ENCODE data around the gene NAE1. TPM values are rescaled to one million over a fixed set of nuclear protein-coding genes. Genes with fewer than 3 reads are reported as not detected.
"Not testable (repeated sequence)": the region's sequence is repeated elsewhere in the genome, so short reads cannot be mapped to it uniquely, and the experiment has no call there.

The NAE1 gene
- polyA plus RNA-seq, 1 donor, result 36.5 TPM

- DNase-seq, result no peak
Measured at GRCh38 chr16:66801320-66802105, 29.3 kb downstream of the NAE1 start, which contains the start of gene TERB1. Gene TERB1, minus strand, starts transcription at chr16:66801584. Its CDS starts 4,786 bp downstream, at chr16:66796798.

- DNase-seq, result no peak
Measured at GRCh38 chr16:66800856-66801255, 29.9 kb downstream of the NAE1 start.

DNA sequence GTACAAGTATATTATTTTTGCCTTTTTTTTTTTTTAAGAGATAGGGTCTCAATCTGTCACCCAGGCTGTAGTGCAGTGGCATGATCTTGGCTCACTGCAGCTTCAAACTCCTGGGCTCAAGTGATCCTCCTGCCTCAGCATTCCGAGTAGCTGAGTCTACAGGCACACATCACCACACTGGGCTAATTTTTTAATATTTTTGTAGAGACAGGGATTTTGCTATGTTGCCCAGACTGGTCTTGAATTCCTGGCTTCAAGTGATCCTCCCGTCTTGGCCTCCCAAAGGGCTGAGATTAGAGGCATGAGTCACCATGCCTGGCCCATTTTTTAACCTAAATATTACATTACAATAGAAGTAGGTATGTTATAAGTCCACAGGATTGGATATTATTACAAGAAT lies 32.6 kb downstream of the NAE1 start:
- no peak for DNase-seq

DNA sequence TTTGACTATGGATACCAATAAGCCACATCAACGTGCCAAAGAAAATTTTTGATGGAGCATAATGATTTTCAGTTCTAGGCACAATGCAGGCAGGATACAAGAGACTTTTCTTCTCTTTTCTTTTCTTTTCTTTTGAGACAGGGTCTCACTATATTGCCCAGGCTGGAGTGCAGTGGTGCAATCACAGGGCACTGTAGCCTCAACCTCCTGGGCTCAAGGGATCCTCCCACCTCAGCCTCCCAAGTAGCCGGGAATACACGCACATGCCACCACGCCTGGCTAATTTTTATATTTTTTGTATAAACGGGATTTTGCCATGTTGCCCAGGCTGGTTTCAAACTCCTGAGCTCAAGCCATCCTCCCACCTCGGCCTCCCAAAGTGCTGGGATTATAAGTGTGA lies 36.8 kb downstream of the NAE1 start:
- DNase-seq, result not testable (repeated sequence)

- DNase-seq, result no peak
Measured at GRCh38 chr16:66790130-66790733, 40.5 kb downstream of the NAE1 start.

DNA sequence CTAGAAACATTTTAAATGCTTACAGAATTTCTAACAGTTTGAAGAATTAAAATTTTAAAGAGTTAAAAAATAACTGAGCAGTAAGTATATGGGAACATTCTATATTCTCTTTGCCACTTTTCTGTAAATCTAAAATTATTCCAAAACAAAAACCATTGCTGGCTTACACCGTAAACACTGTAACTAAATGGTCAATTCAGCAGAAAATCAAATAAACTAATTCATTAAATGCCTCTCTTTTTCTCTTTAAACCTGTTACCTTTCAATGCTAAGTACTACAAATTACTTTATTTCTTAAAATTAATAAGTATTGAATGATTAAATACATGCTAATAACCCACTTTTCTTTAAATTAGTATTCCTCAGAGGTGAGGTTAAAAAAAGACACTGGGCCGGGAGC lies 43.3 kb downstream of the NAE1 start:
- DNase-seq, result no peak

DNA sequence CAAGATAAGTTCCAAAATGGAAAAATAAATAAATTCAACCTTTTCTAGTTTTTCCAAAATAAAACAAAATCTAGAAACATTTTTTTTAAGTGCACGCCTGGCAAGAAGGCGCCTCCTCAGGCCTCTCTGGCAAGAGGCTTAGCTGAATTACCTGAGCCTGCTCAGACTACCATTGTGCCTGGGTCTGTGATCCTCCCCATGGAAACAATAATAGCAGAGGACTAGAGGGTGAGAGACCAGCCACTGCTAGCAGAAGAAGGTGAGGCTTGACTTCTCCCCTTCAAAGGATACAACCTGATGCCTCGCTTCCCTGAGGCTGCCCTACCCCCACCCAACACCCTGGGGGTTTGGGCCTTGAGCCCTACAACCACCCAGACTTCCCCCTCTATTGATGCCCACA lies 44.2 kb downstream of the NAE1 start:
- DNase-seq, result no peak

DNA sequence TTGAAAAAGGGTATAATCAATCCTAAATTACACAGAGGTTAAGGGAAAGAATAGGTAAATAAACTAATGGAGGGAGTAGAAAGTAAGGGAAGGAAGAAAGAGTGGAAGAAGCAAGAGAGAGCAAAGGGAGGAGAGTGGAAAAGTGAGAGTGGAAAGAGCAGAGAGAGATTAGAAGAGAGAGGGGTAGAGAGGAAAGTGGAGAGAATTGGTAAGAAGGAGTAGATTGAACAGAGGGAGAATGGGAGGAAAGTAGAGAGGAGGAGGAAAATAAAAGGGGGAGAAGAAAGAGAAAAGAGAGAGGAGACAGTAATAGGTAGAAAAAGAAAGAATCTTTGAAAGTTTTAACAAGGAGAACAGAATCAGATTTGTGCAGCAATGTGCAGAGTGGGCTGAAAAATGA lies 54.3 kb downstream of the NAE1 start:
- no peak for DNase-seq

DNA sequence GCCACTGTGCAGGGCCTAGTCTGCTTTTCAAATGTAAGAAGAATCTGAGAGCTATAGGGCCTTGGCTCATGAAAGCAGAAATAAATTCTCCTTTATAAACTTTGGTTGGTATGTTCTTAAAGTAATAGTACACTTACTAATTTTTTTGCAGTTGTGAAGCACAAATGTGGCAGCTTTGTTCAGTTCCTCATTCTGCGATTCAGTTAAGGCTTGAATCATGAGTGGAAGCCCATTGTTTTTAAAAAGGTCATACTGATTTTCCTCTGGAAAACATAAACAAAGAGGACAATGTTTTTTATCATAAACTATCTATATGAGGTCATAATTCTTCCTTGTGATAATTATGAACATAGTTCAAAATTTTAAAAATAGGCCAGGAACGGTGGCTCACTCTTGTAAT lies 55.8 kb downstream of the NAE1 start:
- DNase-seq, result no peak

- no peak for DNase-seq
Measured at GRCh38 chr16:66758086-66758485, 72.7 kb downstream of the NAE1 start.

GRCh38 chr16:66754819-66755218 lies 76.0 kb downstream of the NAE1 start:
- no peak for DNase-seq

GRCh38 chr16:66754211-66754610 lies 76.6 kb downstream of the NAE1 start:
- DNase-seq, result no peak

DNA sequence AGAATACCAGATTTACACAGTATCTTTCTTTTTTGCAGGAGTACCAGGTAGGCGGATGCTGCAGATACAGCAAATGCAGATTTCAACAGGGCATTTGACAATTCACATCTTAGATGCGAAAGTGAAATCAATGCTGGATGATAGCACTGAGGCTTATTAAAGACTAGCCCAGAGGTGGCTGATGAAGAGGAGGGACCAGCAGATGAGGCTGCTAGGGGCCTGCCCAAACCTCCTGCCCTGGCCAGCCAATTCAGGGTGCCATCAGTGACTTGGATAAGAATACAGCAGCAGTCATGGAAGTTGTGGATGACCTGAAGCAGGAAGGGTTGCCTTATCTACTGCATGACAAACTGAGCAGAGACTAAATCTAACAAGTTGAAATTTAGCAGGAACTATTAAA lies 77.8 kb downstream of the NAE1 start:
- no peak for DNase-seq

Other genes with a start within 250 kb of the NAE1 start
- gene CMTM3, start 226.3 kb downstream of the NAE1 start, polyA plus RNA-seq (ENCODE audit: insufficient read length), result 55.3 TPM
- gene CMTM4, start 134.2 kb downstream of the NAE1 start, polyA plus RNA-seq (ENCODE audit: insufficient read length), result 8.0 TPM
- 79.5 TPM for gene DYNC1LI2, start 79.4 kb downstream of the NAE1 start, polyA plus RNA-seq (ENCODE audit: insufficient read length)
- gene TERB1, start 29.4 kb downstream of the NAE1 start, polyA plus RNA-seq (ENCODE audit: insufficient read length), result not detected
- gene CA7, start 13.4 kb upstream of the NAE1 start, polyA plus RNA-seq (ENCODE audit: insufficient read length), result not detected
- gene PDP2, start 49.5 kb upstream of the NAE1 start, polyA plus RNA-seq (ENCODE audit: insufficient read length), result 3.0 TPM
- gene CDH16, start 87.9 kb upstream of the NAE1 start, polyA plus RNA-seq (ENCODE audit: insufficient read length), result not detected
- 3.1 TPM for gene RRAD, start 94.6 kb upstream of the NAE1 start, polyA plus RNA-seq (ENCODE audit: insufficient read length)
- gene CIAO2B, start 103.4 kb upstream of the NAE1 start, polyA plus RNA-seq (ENCODE audit: insufficient read length), result 88.3 TPM
- gene CES2, start 104.5 kb upstream of the NAE1 start, polyA plus RNA-seq (ENCODE audit: insufficient read length), result 28.6 TPM
- gene CES3, start 130.3 kb upstream of the NAE1 start, polyA plus RNA-seq (ENCODE audit: insufficient read length), result 0.37 TPM
- 2.6 TPM for gene CES4A, start 157.6 kb upstream of the NAE1 start, polyA plus RNA-seq (ENCODE audit: insufficient read length)
- 37.7 TPM for gene CBFB, start 198.2 kb upstream of the NAE1 start, polyA plus RNA-seq (ENCODE audit: insufficient read length)

All from hindlimb muscle (tissue), 1 donor.